ENCODE results near the gene FARP1.
A peak's percentile ranks its signal among the peaks of the same experiment; 100 is the strongest.

Gene FARP1

DNA sequence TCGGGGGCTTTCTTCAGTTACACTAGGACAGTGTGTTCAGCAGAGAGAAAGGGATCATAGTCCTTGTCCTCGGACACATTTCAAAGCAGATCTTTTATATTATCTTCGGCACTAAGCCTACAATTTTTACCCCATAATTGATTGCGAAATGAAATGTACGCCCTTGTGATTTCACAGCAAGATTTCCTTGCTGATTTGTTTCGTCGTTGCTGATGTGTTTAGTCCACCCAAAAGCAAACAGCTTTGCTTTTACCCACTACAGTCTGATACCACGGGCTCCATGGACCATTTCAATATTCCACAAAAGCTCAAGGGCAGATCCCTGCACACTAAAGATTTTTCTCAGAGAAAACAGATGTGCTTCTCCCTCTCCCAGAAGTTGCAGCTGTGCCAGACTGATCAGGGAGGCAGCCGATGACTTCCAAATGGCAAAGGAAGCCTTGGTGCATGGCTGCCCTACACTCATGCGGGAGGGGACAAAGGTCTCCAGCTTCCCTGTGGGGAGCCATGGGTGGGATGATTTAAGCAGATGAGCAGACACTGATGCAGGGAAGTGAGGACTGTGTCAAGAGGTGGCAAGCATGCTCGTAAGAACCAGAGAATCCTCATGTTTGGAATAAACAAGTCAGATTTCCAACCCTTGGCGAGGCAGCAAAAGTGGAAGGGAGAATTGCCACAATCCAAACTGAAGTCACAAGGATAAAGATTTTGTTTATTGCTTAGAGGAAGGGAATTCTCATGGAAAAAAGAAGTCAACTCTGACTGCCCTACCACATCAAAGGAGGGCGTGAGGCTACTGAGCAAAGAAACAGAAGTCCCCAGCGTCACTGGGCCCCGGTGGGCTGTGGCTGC, 353.0 kb downstream of the FARP1 start:
- POLR2A ChIA-PET: no interaction called here
- CTCF ChIA-PET: interaction anchor here (1.0 to 1.2 kb wide), 2 partner anchors 14 to 157 kb away, joined by 3 to 6 read pairs; no protein-coding TSS in a partner anchor
- TF ChIP-seq, protein P1, sequence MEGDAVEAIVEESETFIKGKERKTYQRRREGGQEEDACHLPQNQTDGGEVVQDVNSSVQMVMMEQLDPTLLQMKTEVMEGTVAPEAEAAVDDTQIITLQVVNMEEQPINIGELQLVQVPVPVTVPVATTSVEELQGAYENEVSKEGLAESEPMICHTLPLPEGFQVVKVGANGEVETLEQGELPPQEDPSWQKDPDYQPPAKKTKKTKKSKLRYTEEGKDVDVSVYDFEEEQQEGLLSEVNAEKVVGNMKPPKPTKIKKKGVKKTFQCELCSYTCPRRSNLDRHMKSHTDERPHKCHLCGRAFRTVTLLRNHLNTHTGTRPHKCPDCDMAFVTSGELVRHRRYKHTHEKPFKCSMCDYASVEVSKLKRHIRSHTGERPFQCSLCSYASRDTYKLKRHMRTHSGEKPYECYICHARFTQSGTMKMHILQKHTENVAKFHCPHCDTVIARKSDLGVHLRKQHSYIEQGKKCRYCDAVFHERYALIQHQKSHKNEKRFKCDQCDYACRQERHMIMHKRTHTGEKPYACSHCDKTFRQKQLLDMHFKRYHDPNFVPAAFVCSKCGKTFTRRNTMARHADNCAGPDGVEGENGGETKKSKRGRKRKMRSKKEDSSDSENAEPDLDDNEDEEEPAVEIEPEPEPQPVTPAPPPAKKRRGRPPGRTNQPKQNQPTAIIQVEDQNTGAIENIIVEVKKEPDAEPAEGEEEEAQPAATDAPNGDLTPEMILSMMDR (IDR thresholded peaks at IDR 0.05; ENCODE audit: control extremely low read depth, extremely low read depth, low read depth, missing control alignments): no peak
- no peak for DNase-seq (ENCODE audit: extremely low spot score)

DNA sequence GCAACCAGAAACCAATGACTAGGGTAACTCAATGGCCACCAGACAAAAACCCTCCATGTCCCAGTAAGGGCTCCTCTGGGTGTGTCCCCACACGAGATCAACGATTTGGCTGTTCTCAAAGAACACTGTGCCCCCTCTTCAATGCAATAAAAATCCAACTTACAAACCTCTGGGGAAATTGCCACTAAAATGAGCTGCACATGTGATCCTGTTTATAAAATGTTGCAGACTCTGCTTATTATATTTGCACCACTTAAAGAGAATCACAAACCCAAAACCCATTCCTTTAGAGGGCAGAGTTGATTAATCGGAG, 353.5 kb downstream of the FARP1 start:
- CTCF ChIA-PET: interaction anchor here (1.6 kb wide), 1 partner anchor 12 kb away, joined by 5 read pairs; no protein-coding TSS in a partner anchor
- DNase-seq (ENCODE audit: extremely low spot score): no peak
- POLR2A ChIA-PET: no interaction called here
- TF ChIP-seq, protein P1 (IDR thresholded peaks at IDR 0.05; ENCODE audit: control extremely low read depth, extremely low read depth, low read depth, missing control alignments): no peak

DNA sequence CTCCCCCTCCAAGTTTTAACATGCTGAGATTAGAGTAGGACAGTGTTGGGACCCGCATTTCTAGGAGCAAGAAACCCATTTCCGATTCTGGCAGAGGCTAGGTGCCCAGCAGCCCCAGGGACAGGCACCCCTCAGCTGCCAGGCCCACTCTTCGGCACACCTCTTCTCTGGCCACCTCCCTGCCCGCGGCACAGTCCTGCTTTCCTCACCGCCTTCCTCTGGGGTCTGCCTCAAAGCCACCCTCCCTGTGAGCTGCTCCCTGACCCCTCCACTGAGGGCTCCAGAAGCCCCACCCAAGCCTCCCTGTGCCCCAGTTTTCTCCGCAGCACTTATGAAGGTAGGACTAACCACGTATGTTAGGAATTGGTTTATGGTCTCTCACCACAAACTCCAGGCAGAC, 354.1 kb downstream of the FARP1 start:
- ChIA-PET POLR2A (no interaction called here), CTCF (interaction anchor here (1.3 to 1.6 kb wide), 2 partner anchors 12 to 14 kb away, joined by 3 to 5 read pairs; no protein-coding TSS in a partner anchor)
- TF ChIP-seq, protein P1 (IDR thresholded peaks at IDR 0.05; ENCODE audit: control extremely low read depth, extremely low read depth, low read depth, missing control alignments): no peak
- DNase-seq (ENCODE audit: extremely low spot score): no peak

DNA sequence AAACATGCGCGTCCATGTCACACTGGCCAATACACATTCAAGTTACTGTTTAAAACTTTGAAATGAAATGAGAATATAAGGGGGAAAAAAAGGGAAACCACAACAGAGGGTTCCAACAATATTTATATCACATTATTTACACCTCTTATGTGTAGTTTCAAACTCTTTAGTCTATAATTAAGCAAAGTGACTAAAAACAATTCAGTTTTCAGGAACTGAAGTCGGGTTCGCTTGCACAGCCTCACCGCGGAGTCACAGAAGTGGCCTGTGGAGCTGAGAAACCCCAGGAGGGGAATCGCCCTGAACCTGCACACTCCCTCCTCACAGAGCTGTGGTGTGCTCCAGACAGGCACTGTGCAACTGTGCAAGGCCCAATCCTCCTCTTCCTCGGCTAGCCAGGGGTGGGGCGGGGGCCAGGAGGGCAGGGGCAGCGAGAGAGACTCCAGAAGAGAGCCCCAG, 358.1 kb downstream of the FARP1 start:
- TF ChIP-seq, protein P1 (IDR thresholded peaks at IDR 0.05; ENCODE audit: control extremely low read depth, extremely low read depth, low read depth, missing control alignments): no peak
- POLR2A ChIA-PET: no interaction called here
- DNase-seq (ENCODE audit: extremely low spot score): peak; percentile 76
- CTCF ChIA-PET: interaction anchor here (0.8 to 1.8 kb wide), 5 partner anchors 15 to 56 kb away, joined by 3 to 8 read pairs (median 3); no protein-coding TSS in a partner anchor

DNA sequence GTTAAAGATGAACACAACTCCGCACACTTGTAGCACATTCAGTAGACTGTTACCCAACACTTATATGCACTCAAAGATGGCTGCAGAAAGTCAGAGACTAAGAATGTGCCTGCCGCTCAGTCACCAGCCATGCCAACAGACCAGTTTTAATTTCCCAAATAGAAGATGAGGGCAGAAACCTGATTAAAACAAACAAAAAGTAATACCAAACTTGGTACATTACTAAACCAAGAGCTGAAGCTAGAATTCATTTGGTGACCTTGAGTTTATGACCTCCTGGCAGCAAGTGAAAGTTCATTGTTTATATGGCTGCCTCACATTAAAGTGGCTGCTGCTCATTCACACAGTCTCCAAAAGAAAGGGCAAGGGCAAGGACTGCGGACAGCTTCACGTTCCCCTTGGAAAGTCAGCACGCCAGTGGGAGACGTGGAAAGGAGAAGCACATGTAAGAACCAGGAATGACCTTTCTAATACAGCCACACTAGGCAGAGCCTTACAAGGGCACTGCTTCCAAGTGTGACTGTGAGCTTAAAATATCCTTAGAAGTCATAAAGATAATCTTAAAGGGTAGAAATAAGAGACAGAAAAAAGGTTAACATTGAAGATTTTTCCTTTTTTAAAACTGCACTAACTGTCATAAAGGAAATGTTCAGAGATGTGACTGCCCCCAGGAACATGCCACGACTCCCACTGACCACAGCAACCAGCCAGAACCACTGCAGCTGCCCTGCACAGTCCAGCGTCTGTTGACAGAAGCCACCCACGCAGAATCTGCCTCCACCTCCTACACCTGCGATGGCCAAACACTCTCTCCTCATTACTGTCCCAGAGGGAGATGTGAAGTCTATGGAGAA, 360.5 kb downstream of the FARP1 start:
- DNase-seq (ENCODE audit: extremely low spot score): no peak
- TF ChIP-seq, protein P1 (IDR thresholded peaks at IDR 0.05; ENCODE audit: control extremely low read depth, extremely low read depth, low read depth, missing control alignments): no peak
- POLR2A ChIA-PET: interaction anchor here (1.0 kb wide), 1 partner anchor 16 kb away, joined by 3 read pairs; no protein-coding TSS in a partner anchor
- CTCF ChIA-PET: interaction anchor here (0.7 to 3.4 kb wide), 15 partner anchors 11 to 763 kb away, joined by 3 to 13 read pairs (median 4); no protein-coding TSS in a partner anchor

DNA sequence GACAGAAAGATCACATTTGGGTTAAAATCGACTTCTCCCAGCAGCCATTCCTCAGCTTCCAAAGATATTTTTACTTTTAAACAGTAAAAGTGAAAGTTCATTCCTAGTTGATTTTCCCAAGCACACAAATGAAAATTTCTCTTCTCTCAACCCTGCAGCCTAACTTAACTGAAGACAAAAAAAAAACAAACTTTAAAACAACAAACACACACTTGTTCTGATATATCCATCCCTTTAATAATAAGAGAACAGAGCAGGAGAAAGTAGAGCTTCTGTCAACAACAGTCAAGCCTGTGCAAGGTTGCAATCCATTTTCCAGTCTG, 361.1 kb downstream of the FARP1 start:
- POLR2A ChIA-PET: interaction anchor here (1.0 kb wide), 1 partner anchor 17 kb away, joined by 3 read pairs; no protein-coding TSS in a partner anchor
- TF ChIP-seq, protein P1 (IDR thresholded peaks at IDR 0.05; ENCODE audit: control extremely low read depth, extremely low read depth, low read depth, missing control alignments): no peak
- CTCF ChIA-PET: interaction anchor here (0.7 to 3.4 kb wide), 16 partner anchors 11 to 762 kb away, joined by 3 to 13 read pairs (median 4); no protein-coding TSS in a partner anchor
- DNase-seq (ENCODE audit: extremely low spot score): no peak
